Hematopoietic multipotent progenitor cell treated with erythropoietin and hydrocortisone succinate and interleukin-3 and kit ligand, for 4 days (in vitro differentiated cells): ENCODE results near the gene TPM4.

ENCODE experiments used
- DNase-seq: peaks from one replicate; pipeline ENCODE4 v3.0.0-alpha.2; 2015

The TPM4 gene

GRCh38 chr19:16042533-16043085, 33.7 kb upstream of the TPM4 start:
- no peak for DNase-seq

DNA sequence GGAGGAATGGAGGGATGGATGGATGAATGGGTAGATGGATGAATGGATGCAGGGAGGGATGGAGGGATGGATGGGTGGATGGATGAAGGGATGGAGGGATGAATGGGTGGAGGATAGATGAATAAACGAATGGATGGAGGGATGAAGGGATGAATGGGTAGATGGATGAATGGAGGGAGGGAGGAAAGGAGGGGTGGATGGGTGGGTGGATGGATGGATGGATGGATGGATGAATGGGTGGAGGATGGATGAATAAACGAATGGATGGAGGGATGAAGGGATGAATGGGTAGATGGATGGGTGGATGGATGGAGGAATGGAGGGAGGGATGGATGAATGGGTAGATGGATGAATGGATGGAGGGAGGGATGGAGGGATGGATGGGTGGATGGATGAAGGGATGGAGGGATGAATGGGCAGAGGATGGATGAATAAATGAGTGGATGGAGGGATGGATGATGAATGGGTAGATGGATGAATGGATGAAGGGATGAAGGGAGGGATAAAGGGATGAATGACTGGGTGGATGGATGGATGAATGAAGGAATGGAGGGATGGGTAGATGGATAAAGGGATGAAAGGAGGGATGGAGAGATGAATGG, 33.0 kb upstream of the TPM4 start:
- no peak for DNase-seq

GRCh38 chr19:16044746-16045145, 31.5 kb upstream of the TPM4 start:
- DNase-seq: no peak

DNA sequence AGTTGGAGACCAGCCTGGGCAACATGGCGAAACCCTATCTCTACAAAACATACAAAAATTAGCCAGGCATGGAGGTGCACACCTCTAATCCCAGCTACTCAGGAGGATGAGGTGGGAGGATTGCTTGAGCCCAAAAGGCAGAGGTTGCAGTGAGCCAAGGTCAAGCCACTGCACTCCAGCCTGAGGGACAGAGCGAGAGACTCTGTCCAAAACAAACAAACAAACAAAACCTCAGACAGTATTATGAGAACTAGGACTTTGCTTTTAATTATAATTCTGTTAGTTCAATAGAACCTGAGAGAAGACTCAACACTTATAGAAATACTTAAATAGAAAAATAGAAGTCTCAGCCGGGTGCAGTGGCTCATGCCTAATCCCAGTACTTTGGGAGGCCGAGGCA, 31.1 kb upstream of the TPM4 start:
- no peak for DNase-seq

- DNase-seq: no peak
These were observed 30.4 kb upstream of the TPM4 start for GRCh38 chr19:16045893-16046292.

DNA sequence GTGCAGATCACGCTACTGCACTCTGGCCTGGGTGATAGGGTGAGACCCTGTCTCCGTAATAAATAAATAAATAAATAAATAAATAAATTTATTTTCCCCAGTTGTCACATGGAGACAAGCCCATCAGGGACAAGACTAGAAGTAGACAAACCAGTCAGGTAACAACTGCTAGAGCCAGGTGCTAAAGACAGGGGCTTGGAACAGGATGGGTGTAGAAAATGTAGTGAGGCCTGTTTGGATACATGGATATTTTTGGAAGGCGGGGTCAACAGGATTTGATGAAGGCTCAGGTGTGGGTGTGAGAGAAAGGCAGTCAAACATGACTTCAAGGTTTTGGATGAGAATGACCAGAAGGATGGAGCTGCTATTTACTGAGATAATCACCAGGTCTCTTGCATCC, 27.7 kb upstream of the TPM4 start:
- DNase-seq: no peak

DNA sequence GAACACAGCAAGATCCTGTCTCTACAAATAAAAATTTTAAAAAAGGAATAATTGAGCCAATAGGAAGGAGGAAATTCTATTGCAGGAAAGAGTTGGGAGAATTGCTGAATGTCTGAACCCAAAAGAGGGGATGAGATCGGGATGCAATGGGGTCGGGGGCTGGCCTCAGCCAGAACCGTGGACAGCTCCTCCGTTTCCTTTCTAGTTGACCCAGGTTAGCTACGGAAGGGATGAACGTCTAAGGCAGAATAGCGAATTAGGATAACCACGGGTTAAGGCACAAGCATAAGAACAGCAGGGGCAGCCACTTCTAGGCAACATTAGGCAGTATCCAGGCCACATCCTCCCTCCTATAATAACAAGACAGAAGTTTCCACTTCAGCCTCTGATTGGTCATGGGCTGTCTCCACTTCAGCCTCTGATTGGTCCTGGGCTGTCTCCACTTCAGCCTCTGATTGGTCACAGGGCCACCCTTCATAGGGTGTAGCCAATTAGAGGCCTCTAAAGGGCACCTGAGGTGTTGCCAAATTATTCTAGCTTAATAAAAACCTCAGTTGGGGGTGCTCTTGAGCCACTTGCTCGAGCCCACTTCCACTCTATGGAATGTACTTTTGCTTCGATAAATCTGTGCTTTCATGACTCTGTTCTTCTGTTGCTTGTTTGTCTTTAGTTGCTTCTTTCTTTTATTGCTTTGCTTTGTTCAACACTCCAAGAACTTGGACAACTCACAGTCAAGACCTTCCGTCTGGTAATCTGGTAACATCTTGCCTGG, 24.9 kb upstream of the TPM4 start:
- DNase-seq: peak; percentile 67

DNA sequence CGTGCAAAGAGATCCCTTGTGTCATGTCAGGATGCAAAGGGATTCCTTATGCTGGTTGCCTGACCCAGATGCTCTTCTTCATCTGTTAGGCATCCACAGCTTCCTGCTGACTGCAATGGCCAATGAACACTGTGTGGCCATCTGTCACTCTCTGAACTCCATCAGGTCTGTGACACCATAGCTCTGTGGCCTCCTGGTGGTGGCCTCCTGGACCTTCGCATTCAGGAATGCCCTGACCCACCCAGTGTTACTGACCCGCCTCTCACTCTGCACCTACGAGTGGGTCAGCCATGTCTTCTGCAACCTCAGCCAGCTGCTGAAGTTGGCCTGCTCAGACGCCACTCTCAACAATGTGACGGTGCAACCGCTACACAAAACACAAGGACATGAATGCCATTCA, 23.9 kb upstream of the TPM4 start:
- no peak for DNase-seq

GRCh38 chr19:16057062-16057461, 19.2 kb upstream of the TPM4 start:
- DNase-seq: no peak

- DNase-seq: no peak
These were observed 16.0 kb upstream of the TPM4 start for GRCh38 chr19:16060294-16060693.

DNA sequence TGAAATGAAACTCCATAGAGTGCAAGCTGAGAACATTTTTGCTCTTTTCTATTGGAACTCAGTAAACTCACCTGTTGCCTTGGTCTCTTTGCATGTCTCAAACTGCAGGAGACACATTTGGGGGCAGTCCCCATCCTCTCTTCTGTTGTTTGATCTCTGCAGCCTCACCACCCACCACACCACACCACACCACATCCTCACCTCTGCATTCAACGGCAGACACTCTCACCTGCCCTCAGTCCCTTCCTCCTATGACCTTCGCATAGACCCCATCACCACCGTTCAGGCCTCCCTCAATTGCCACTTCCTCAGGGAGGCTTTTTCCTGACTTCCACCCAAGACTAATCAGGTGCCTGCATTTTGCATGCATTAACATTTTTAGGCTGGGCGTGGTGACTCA, 14.4 kb upstream of the TPM4 start:
- no peak for DNase-seq

GRCh38 chr19:16062789-16063188, 13.5 kb upstream of the TPM4 start:
- peak; percentile 81 for DNase-seq

- DNase-seq: no peak
These were observed 11.9 kb upstream of the TPM4 start for GRCh38 chr19:16064209-16064889.

GRCh38 chr19:16066611-16067104, 9.6 kb upstream of the TPM4 start:
- DNase-seq: peak; percentile 90

- DNase-seq: peak; percentile 69
These were observed 8.9 kb upstream of the TPM4 start for GRCh38 chr19:16067205-16067938.

GRCh38 chr19:16068696-16069259, 7.5 kb upstream of the TPM4 start:
- no peak for DNase-seq

GRCh38 chr19:16069813-16070365, 6.4 kb upstream of the TPM4 start:
- no peak for DNase-seq

DNA sequence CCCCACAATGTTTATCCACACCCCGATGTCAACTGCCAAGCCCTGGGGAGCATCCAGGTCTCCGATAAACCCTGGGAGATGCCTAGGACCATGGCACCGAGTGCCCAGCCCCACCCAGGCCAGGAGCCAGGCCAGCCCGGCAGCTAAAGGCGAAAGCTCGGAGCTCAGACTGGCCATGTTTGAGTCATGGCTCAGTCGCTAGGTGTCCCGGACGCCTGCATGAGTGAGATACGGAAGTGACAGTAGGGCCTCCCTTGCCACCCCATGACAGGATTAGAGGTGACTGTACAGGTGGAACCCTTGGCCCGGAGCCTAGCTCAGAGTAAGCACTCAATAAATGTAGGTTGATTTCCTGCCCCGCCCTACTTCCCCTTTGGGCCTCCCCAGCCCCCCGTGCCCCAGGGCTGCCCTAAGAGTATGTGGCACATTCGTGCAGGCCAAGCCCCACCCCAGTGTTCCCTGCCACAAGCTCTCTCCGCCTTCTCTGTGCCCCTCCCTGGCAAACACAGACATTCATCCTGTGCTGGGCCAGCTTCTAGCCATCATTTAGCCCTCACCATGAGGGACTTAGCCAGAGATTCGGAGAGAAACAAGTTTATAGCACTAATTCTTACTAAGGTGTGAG, 5.8 kb upstream of the TPM4 start:
- DNase-seq: peak; percentile 94

GRCh38 chr19:16071072-16071691, 5.1 kb upstream of the TPM4 start:
- no peak for DNase-seq

GRCh38 chr19:16073481-16073880, 2.8 kb upstream of the TPM4 start:
- no peak for DNase-seq

GRCh38 chr19:16073988-16074387, 2.3 kb upstream of the TPM4 start:
- DNase-seq: peak; percentile 48
